Measurements from ENCODE around the gene TMEM161A. TPM values are rescaled to one million over a fixed set of nuclear protein-coding genes. Genes with fewer than 3 reads are reported as not detected.

The TMEM161A gene
- total and polyA plus RNA-seq, 9 of the 15 experiments (the other 6 are each of a cell fraction or from before 2014, with no cell fraction given) = 0.63 to 92.3 (median 38.9) TPM

GRCh38 chr19:19105365-19106055 lies 32.8 kb downstream of the TMEM161A start (continued):
- no peak for TF ChIP-seq RNF219 (CRISPR knock-in tag; IDR thresholded peaks at IDR 0.05)
- no peak for TF ChIP-seq CGGBP1 (CRISPR knock-in tag; IDR thresholded peaks at IDR 0.05)
- no peak for TF ChIP-seq ARID2 (IDR thresholded peaks at IDR 0.05)
- peak; percentile 50; the same call in 1 of the 2 replicates for TF ChIP-seq MYNN (IDR thresholded peaks at IDR 0.05)
- TF ChIP-seq MYNN (CRISPR knock-in tag; IDR thresholded peaks at IDR 0.05) = no peak
- TF ChIP-seq NFXL1 (CRISPR knock-in tag; IDR thresholded peaks at IDR 0.05) = no peak
- no peak for TF ChIP-seq ZNF79 (CRISPR knock-in tag; IDR thresholded peaks at IDR 0.05; ENCODE audit: low read depth)
- no peak for TF ChIP-seq MED1 (CRISPR knock-in tag; IDR thresholded peaks at IDR 0.05; ENCODE audit: borderline replicate concordance)
- no peak for TF ChIP-seq ZNF512 (tag; IDR thresholded peaks at IDR 0.05)
- no peak for TF ChIP-seq ZBTB11 (CRISPR knock-in tag; IDR thresholded peaks at IDR 0.05)
- no peak for TF ChIP-seq ZNF444 (CRISPR knock-in tag; IDR thresholded peaks at IDR 0.05)
- TF ChIP-seq ELK3 (CRISPR knock-in tag; IDR thresholded peaks at IDR 0.05) = no peak
- 0 out of 2 replicates have a peak, but pooled peaks have one; percentile 43 for TF ChIP-seq ELF1 (tag; IDR thresholded peaks at IDR 0.05)
- no peak for TF ChIP-seq SRF (CRISPR knock-in tag; IDR thresholded peaks at IDR 0.05)
